H1 (cell line): ENCODE measurements around the gene DDB1. TPM values are rescaled to one million over a fixed set of nuclear protein-coding genes. Genes with fewer than 3 reads are reported as not detected.

Experiments
- CTCF ChIA-PET: fragments of 300-600 bp; sonication (Branson Sonifier 250); formaldehyde crosslinking; loops from one replicate; lab custom pipeline; 2021; ENCODE audit not compliant: partially characterized antibody; lab: Charles Lee
- POLR2A ChIA-PET: fragments of 300-600 bp; sonication (Branson Sonifier 250); formaldehyde crosslinking; loops from one replicate; lab custom pipeline; 2021; ENCODE audit warnings: inconsistent platforms; ENCODE audit not compliant: partially characterized antibody; lab: Charles Lee
- DNase-seq, 2 experiments: peaks; one replicate each; pipeline versions ENCODE4 v3.0.0 to v3.0.0-alpha.2; 2010 to 2022; ENCODE audit warnings: low spot score in 2 of 2, low read depth in 1 of 2, mixed read lengths in 1 of 2
- FAIRE-seq: peaks from 2 replicates; lab custom pipeline; 2011; peaks lifted over from hg19 to GRCh38; lab: Jason Lieb, UNC
- H2AFZ ChIP-seq: 2 replicates; pipeline ENCODE4 v1.8.1; 2012; ENCODE audit warnings: low read length, inconsistent platforms
- H2AK5ac ChIP-seq: 2 replicates; pipeline ENCODE4 v1.6.1; 2013; ENCODE audit warnings: low read depth, low read length
- H2BK120ac ChIP-seq: replicated peaks from 2 replicates; pipeline ENCODE3; 2013; ENCODE audit warnings: low read depth, low read length, inconsistent platforms
- H2BK12ac ChIP-seq: 2 replicates; pipeline ENCODE4 v1.6.1; 2013; ENCODE audit warnings: low read depth, low read length
- H2BK15ac ChIP-seq: 2 replicates; pipeline ENCODE4 v1.6.1; 2013; ENCODE audit warnings: low read length
- H2BK20ac ChIP-seq: 2 replicates; pipeline ENCODE4 v1.6.1; 2013; ENCODE audit warnings: low read length
- H2BK5ac ChIP-seq: 2 replicates; pipeline ENCODE4 v1.6.1; 2013; ENCODE audit warnings: low read depth, low read length
- H3K14ac ChIP-seq: 2 replicates; pipeline ENCODE4 v1.6.1; 2013; ENCODE audit warnings: inconsistent platforms; ENCODE audit not compliant: insufficient read length
- H3K18ac ChIP-seq: 2 replicates; pipeline ENCODE4 v1.6.1; 2013; ENCODE audit warnings: low read length; ENCODE audit errors: extremely low read depth
- H3K23ac ChIP-seq: 2 replicates; pipeline ENCODE4 v1.6.1; 2013; ENCODE audit warnings: inconsistent platforms; ENCODE audit not compliant: insufficient read length
- H3K23me2 ChIP-seq: 2 replicates; pipeline ENCODE4 v1.6.1; 2013; ENCODE audit warnings: low read depth, low read length
- H3K27ac ChIP-seq: 2 replicates; pipeline ENCODE4 v1.6.1; 2011; ENCODE audit warnings: low read depth, low read length, inconsistent platforms
- H3K27me3 ChIP-seq, 4 experiments: replicated peaks in 1 of 4; 1 replicate in 1 of 4; 2 replicates in 3 of 4; pipeline versions ENCODE4 v1.6.1 to v1.8.1; 2011 to 2013; ENCODE audit warnings: low read length in 3 of 4, mild to moderate bottlenecking in 3 of 4, inconsistent platforms in 2 of 4, mixed read lengths in 2 of 4, moderate library complexity in 1 of 4; ENCODE audit not compliant: control insufficient read depth in 3 of 4, insufficient read depth in 3 of 4; ENCODE audit errors: extremely low read depth in 1 of 4
- H3K36me3 ChIP-seq, 4 experiments: 2 replicates each; pipeline versions ENCODE4 v1.6.1 to v1.8.1; 2011 to 2013; ENCODE audit warnings: mild to moderate bottlenecking in 4 of 4, low read length in 3 of 4, moderate library complexity in 2 of 4, control low read depth in 1 of 4, inconsistent platforms in 1 of 4; ENCODE audit not compliant: insufficient read depth in 4 of 4, control insufficient read depth in 2 of 4
- H3K4ac ChIP-seq: replicated peaks from 2 replicates; pipeline ENCODE3; 2013; ENCODE audit warnings: low read length, low read depth, mixed read lengths, inconsistent platforms; ENCODE audit not compliant: insufficient read length
- H3K4me1 ChIP-seq, 4 experiments: replicated peaks in 1 of 4; 1 replicate in 1 of 4; 2 replicates in 3 of 4; pipeline versions ENCODE4 v1.6.1 to v1.8.1; 2011 to 2013; ENCODE audit warnings: low read length in 3 of 4, inconsistent platforms in 2 of 4, mixed read lengths in 1 of 4; ENCODE audit not compliant: insufficient read depth in 4 of 4, control insufficient read depth in 3 of 4
- H3K4me2 ChIP-seq, 2 experiments: 2 replicates each; pipeline versions ENCODE4 v1.6.1 to v1.8.1; 2011 to 2013; ENCODE audit warnings: low read depth in 2 of 2, low read length in 2 of 2, control low read depth in 1 of 2, inconsistent platforms in 1 of 2, mild to moderate bottlenecking in 1 of 2; ENCODE audit not compliant: insufficient read depth in 1 of 2
- H3K4me3 ChIP-seq, 4 experiments: fragments of 200-600, 300-600 bp in 1 of 4; sonication (generic), shearing (Covaris generic), sonication (Bioruptor Twin) in 1 of 4; 2 replicates each; pipeline versions ENCODE4 v1.5.1 to v1.8.1; 2011 to 2016; ENCODE audit warnings: low read length in 4 of 4, low read depth in 3 of 4, control low read depth in 2 of 4, inconsistent platforms in 2 of 4, mild to moderate bottlenecking in 2 of 4, mixed read lengths in 1 of 4, moderate library complexity in 1 of 4; ENCODE audit not compliant: insufficient read depth in 2 of 4; ENCODE audit errors: extremely low read depth in 1 of 4
- H3K56ac ChIP-seq: replicated peaks from 2 replicates; pipeline ENCODE3; 2013; ENCODE audit warnings: low read depth, mild to moderate bottlenecking, mixed read lengths, low read length, inconsistent platforms; ENCODE audit not compliant: insufficient read length
- H3K79me1 ChIP-seq: 2 replicates; pipeline ENCODE4 v1.6.1; 2013; ENCODE audit warnings: low read depth, low read length, control low read depth
- H3K79me2 ChIP-seq, 2 experiments: 2 replicates each; pipeline versions ENCODE4 v1.6.1 to v1.8.1; 2012 to 2013; ENCODE audit warnings: low read length in 2 of 2, mild to moderate bottlenecking in 2 of 2, inconsistent platforms in 1 of 2; ENCODE audit not compliant: insufficient read depth in 2 of 2, control insufficient read depth in 1 of 2
- H3K9ac ChIP-seq, 4 experiments: replicated peaks in 1 of 4; 1 replicate in 1 of 4; 2 replicates in 3 of 4; pipeline versions ENCODE4 v1.6.1 to v1.8.1; 2011 to 2013; ENCODE audit warnings: low read depth in 3 of 4, low read length in 3 of 4, control low read depth in 2 of 4, mild to moderate bottlenecking in 2 of 4, moderate library complexity in 2 of 4, inconsistent platforms in 1 of 4; ENCODE audit errors: extremely low read depth in 1 of 4
- H3K9me3 ChIP-seq, 2 experiments: 2 replicates each; pipeline versions ENCODE4 v1.6.1 to v1.8.1; 2012 to 2013; ENCODE audit warnings: mild to moderate bottlenecking in 2 of 2, moderate library complexity in 2 of 2, control low read depth in 1 of 2, inconsistent platforms in 1 of 2, low read depth in 1 of 2, low read length in 1 of 2, mixed read lengths in 1 of 2; ENCODE audit not compliant: insufficient read depth in 2 of 2
- H4K20me1 ChIP-seq, 2 experiments: replicated peaks in 1 of 2; 2 replicates each; pipeline versions ENCODE3 to v1.8.1; 2011 to 2013; ENCODE audit warnings: inconsistent platforms in 2 of 2, low read length in 2 of 2, mild to moderate bottlenecking in 1 of 2; ENCODE audit not compliant: insufficient read depth in 2 of 2, control insufficient read depth in 1 of 2
- H4K5ac ChIP-seq: 2 replicates; pipeline ENCODE4 v1.6.1; 2013; ENCODE audit warnings: low read length, low read depth, mixed read lengths, inconsistent platforms; ENCODE audit not compliant: insufficient read length
- H4K8ac ChIP-seq: 2 replicates; pipeline ENCODE4 v1.8.0; 2013; ENCODE audit warnings: mild to moderate bottlenecking, moderate library complexity, low read length, inconsistent platforms; ENCODE audit not compliant: insufficient read depth; ENCODE audit errors: extremely low read depth
- H4K91ac ChIP-seq: replicated peaks from 2 replicates; pipeline ENCODE3; 2013; ENCODE audit warnings: low read length, mixed read lengths, inconsistent platforms; ENCODE audit not compliant: insufficient read length
- ATF2 ChIP-seq: IDR thresholded peaks from 2 replicates; pipeline ENCODE4 v1.6.1; 2012; ENCODE audit warnings: low read length, inconsistent platforms
- EGR1 ChIP-seq: IDR thresholded peaks from 2 replicates; pipeline ENCODE4 v1.6.1; 2011; ENCODE audit warnings: low read depth, low read length, borderline replicate concordance
- FOSL1 ChIP-seq: IDR thresholded peaks from 2 replicates; pipeline ENCODE4 v1.6.1; 2011; ENCODE audit warnings: mild to moderate bottlenecking, low read depth, low read length, moderate library complexity; ENCODE audit not compliant: insufficient read depth
- JUN ChIP-seq: IDR thresholded peaks from 2 replicates; pipeline ENCODE4 v1.6.1; 2011; ENCODE audit warnings: low read depth, mild to moderate bottlenecking, improper control_type of control experiment, low read length
- KDM4A ChIP-seq: IDR thresholded peaks from one replicate; pipeline ENCODE4 v1.7.1; 2012; ENCODE audit warnings: low read depth, mild to moderate bottlenecking, moderate library complexity, low read length, inconsistent platforms; ENCODE audit not compliant: severe bottlenecking
- NANOG ChIP-seq: IDR thresholded peaks from 2 replicates; pipeline ENCODE4 v1.6.1; 2011; ENCODE audit warnings: low read length, low read depth, mild to moderate bottlenecking, inconsistent platforms; ENCODE audit not compliant: insufficient read depth, poor library complexity, severe bottlenecking
- RBBP5 ChIP-seq: IDR thresholded peaks from 2 replicates; pipeline ENCODE4 v1.7.1; 2012; ENCODE audit warnings: low read depth, mild to moderate bottlenecking, inconsistent platforms, low read length, moderate library complexity, borderline replicate concordance
- SIRT6 ChIP-seq: IDR thresholded peaks from one replicate; pipeline ENCODE4 v1.7.1; 2012; ENCODE audit warnings: low read length, inconsistent platforms
- SRF ChIP-seq: IDR thresholded peaks from 2 replicates; pipeline ENCODE4 v1.6.1; 2011; ENCODE audit warnings: mild to moderate bottlenecking, low read depth, low read length, moderate library complexity
- TBP ChIP-seq: IDR thresholded peaks from 2 replicates; pipeline ENCODE4 v1.6.1; 2011; ENCODE audit warnings: low read depth, low read length, improper control_type of control experiment
- WGBS, 2 experiments: shearing (Covaris generic) in 1 of 2; methylation state at CpG; one replicate each; pipeline versions ENCODE4 v1.1.6 to v1.1.7; 2013 to 2015; ENCODE audit warnings: low lambda C conversion rate in 2 of 2, mixed read lengths in 2 of 2, inconsistent platforms in 1 of 2, low coverage in 1 of 2, missing lambda C conversion rate in 1 of 2; ENCODE audit not compliant: insufficient replicate concordance in 2 of 2, insufficient coverage in 1 of 2, insufficient read length in 1 of 2; ENCODE audit errors: extremely low coverage in 1 of 2, missing lambda C conversion rate in 1 of 2; 5-methylcytosine and 5-hydroxymethylcytosine counted together
- polyA plus RNA-seq, 7 experiments: library from polyadenylated mRNA; depleted of rRNA in 3 of 7; stranded (reverse) in 5 of 7; unstranded in 2 of 7; fragments of >200 nt in 5 of 7; fragments of 200-250 nt in 2 of 7; gene quantifications; 1 replicate in 5 of 7; 2 replicates in 1 of 7; 4 replicates in 1 of 7; pipeline versions ENCODE4 v1.2.1 to v1.2.3, GENCODE V29; 2011 to 2013; ENCODE audit warnings: missing spikeins in 2 of 7, mixed read lengths in 2 of 7
- total RNA-seq: library from RNA; stranded (reverse); fragmentation: NEBNext Ultra II Directional; extraction: Animal tissue kit (Norgen Biotek cat#: 25700); gene quantifications from 2 replicates; pipeline ENCODE4 v1.2.1, GENCODE V29; 2021
- TF ChIP-seq, protein P1 (sequence below): IDR thresholded peaks from 2 replicates; pipeline ENCODE4 v1.6.1; 2011; ENCODE audit warnings: low read depth, mild to moderate bottlenecking, low read length; ENCODE audit not compliant: insufficient read depth

Gene DDB1
- total and polyA plus RNA-seq, 2 of the 8 experiments (the other 6 are each of a cell fraction or from before 2014, with no cell fraction given): 275 to 306 TPM

DNA sequence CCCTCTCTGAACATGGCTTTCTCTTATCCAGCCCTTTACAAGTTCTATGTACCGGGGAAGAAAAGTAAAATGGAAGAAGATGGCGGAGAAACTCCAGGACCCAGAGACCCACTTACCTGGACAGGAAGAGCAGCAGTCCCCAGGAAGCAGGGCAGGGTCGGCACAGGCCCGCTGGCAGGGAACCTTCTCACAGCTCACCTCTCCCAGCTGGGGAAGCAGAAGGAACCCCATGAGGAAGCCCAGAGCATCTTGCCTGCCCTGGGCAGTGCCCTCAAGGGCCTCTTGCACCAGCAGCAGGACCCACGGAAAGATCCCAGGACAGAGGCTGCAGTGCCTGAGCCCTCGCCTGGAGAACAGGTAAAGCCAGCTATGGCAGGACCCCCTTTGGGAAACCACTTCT is 68.5 kb downstream of the DDB1 start:
- H3K27ac ChIP-seq: no peak overlapping the region
- no peak overlapping the region for H2BK15ac ChIP-seq
- no peak overlapping the region for H3K56ac ChIP-seq
- H3K23me2 ChIP-seq: no peaks in the 10 kb centered on the region
- H3K14ac ChIP-seq: no peak overlapping the region
- no peaks in the 10 kb centered on the region for H3K27me3 ChIP-seq
- no peaks in the 10 kb centered on the region for H3K79me1 ChIP-seq
- H4K91ac ChIP-seq: no peak overlapping the region
- TF ChIP-seq KDM4A (no peak), TBP (no peak), FOSL1 (no peak), JUN (no peak), ATF2 (no peak), NANOG (no peak), SRF (no peak), EGR1 (no peak), RBBP5 (no peak), SIRT6 (no peak)
- TF ChIP-seq, protein P1, sequence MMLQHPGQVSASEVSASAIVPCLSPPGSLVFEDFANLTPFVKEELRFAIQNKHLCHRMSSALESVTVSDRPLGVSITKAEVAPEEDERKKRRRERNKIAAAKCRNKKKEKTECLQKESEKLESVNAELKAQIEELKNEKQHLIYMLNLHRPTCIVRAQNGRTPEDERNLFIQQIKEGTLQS: no peak
- H3K36me3 ChIP-seq: no peaks in the 10 kb centered on the region; a peak in 2 of 8 replicates
- ChIA-PET CTCF (interaction anchor here (0.8 to 3.4 kb wide), 3 partner anchors 10 to 30 kb away, joined by 4 to 15 read pairs (median 5); partner anchors contain the start of gene VWCE), POLR2A (interaction anchor here (1.1 to 2.0 kb wide), 3 partner anchors 9 to 97 kb away, joined by 4 to 6 read pairs (median 6); partner anchors contain the start of gene CYB561A3)
- WGBS, 2 experiments: 88% methylated on average over 6 of the region's 6 CpGs; no CpG with 5 or more reads in 1 of the 2 experiments
- H3K79me2 ChIP-seq: no peaks in the 10 kb centered on the region
- no peak overlapping the region for H4K5ac ChIP-seq
- no peak overlapping the region for H3K18ac ChIP-seq
- H2BK5ac ChIP-seq: no peak overlapping the region
- no peak overlapping the region for H2BK120ac ChIP-seq
- no peaks in the 10 kb centered on the region for H3K4me1 ChIP-seq
- no peak overlapping the region for H3K4me3 ChIP-seq
- H2BK12ac ChIP-seq: no peak overlapping the region
- no peak overlapping the region for H2BK20ac ChIP-seq
- no peak overlapping the region for H4K8ac ChIP-seq
- H3K4me2 ChIP-seq: no peak overlapping the region
- H3K9me3 ChIP-seq: no peaks in the 10 kb centered on the region
- no peaks in the 10 kb centered on the region for H4K20me1 ChIP-seq
- no peak overlapping the region for H2AK5ac ChIP-seq
- H3K23ac ChIP-seq: no peak overlapping the region
- no peak overlapping the region for H2AFZ ChIP-seq
- H3K4ac ChIP-seq: no peak overlapping the region
- no peak overlapping the region for H3K9ac ChIP-seq
- FAIRE-seq (no peak), DNase-seq (no peak)
